ENCODE measurements around the gene SCFD2.

- TF ChIP-seq CTCF (IDR thresholded peaks at IDR 0.05), result no peak
- no peak for TF ChIP-seq GABPB1 (CRISPR knock-in tag; IDR thresholded peaks at IDR 0.05)
- no peak for TF ChIP-seq ZBTB43 (CRISPR knock-in tag; IDR thresholded peaks at IDR 0.05)
- no peak for TF ChIP-seq MLX (CRISPR knock-in tag; IDR thresholded peaks at IDR 0.05)
- no peak for TF ChIP-seq FOXP1 (CRISPR knock-in tag; IDR thresholded peaks at IDR 0.05; ENCODE audit: borderline replicate concordance)
- no peak for TF ChIP-seq ZNF232 (CRISPR knock-in tag; IDR thresholded peaks at IDR 0.05)
- TF ChIP-seq SP1 (CRISPR knock-in tag; conservative IDR thresholded peaks at IDR 0.05), result no peak
Measured at GRCh38 chr4:53137468-53137867, 228.4 kb downstream of the SCFD2 start.

Measured in WTC11 (cell line).